ENCODE results near the gene SUSD2. TPM values are rescaled to one million over a fixed set of nuclear protein-coding genes. Genes with fewer than 3 reads are reported as not detected.
"Not testable (repeated sequence)": the region's sequence is repeated elsewhere in the genome, so short reads cannot be mapped to it uniquely, and the experiment has no call there.

The SUSD2 gene
- total RNA-seq: 1.4 TPM

- peak; percentile 28 for ATAC-seq
Observed at GRCh38 chr22:24181088-24181995, at the start of gene SUSD2. TSS of gene SUSD2 (plus strand) at chr22:24181487. CDS start at chr22:24181520, 33 bp downstream.

- ATAC-seq: no peak
Observed at GRCh38 chr22:24133187-24133965, 47.9 kb upstream of the SUSD2 start.

GRCh38 chr22:24134090-24134846 lies 47.0 kb upstream of the SUSD2 start:
- no peak for ATAC-seq

DNA sequence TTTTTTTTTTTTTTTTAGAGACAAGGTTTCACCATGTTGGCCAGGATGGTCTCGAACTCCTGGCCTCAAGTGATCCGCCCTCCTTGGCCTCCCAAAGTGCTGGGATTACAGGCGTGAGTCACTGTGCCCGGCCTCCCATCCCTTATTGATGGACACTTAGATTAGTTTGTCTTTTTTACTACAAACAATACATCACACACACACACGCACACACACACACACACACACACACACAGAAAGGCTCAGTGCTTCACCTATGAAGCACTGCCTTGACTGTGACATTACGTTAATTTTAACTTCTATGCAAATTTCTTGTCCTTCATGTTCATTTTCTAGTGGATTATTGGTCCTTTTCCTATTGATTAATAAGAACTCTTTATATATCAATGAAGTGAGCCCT lies 44.8 kb upstream of the SUSD2 start:
- ATAC-seq: not testable (repeated sequence)

DNA sequence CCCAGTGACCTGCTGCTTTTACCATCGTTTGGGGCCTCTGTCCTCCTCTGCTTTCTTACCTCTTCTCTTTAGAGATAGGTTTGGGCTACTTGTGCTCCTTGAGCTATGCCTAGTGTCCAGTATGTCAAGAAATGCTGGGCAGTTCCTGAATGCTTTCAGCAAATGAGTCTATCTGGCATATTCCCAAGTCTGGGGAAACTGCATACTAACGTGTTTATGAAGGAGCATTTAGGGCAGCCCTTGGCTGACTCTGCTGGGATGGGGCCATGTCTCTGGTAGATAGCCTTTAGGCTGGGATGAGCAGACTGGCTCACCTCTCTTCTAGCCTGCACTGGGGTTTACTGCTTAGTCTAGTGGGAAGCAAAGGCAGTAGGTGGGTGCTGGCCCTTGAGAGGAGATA lies 43.7 kb upstream of the SUSD2 start:
- no peak for ATAC-seq

GRCh38 chr22:24138649-24139420 lies 42.5 kb upstream of the SUSD2 start:
- ATAC-seq: no peak

- ATAC-seq: no peak
Observed at GRCh38 chr22:24140357-24140756, 40.9 kb upstream of the SUSD2 start.

DNA sequence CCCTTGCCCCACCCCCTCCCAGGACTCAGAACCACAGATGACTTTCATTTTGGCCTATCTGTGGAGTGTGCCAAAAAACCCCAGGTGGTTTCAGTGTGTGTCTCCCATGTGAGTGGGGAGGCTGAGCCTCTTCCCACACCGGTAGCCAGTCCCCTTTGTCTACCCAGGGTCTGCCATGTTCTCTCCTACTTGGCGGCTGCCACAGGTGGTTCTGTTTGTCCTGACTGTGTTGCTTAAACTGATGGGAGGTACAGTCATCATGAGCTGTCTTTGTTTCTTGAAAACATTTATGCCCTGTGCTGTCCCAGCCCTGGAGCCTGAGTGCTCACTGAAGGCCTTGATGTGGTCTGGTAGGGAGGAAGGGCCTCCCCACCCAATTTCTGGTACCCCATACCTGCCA lies 39.7 kb upstream of the SUSD2 start:
- ATAC-seq: no peak

- no peak for ATAC-seq
Observed at GRCh38 chr22:24142241-24142640, 39.0 kb upstream of the SUSD2 start.

DNA sequence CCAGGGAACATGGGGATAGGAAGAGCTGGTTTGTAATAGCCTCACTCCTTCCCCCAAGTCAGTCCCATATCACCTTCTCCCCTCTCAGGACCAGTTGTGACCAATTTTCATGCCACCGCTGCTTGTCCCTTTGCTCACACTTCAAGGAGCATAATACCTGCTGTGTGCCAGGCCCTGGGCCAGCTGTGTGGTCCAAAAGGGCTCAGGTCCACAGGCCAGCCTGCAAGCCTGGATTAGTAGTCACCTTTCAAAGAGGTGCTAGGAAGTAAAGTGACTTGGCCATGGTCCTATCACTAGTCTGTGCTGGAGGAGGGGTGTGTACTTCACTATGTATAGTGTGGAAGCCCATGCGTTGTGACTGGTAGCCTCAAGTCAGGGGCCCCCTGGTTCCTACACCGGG lies 38.5 kb upstream of the SUSD2 start:
- ATAC-seq: no peak

- no peak for ATAC-seq
Observed at GRCh38 chr22:24144056-24144777, 37.1 kb upstream of the SUSD2 start.

- no peak for ATAC-seq
Observed at GRCh38 chr22:24144778-24145085, 36.6 kb upstream of the SUSD2 start.

DNA sequence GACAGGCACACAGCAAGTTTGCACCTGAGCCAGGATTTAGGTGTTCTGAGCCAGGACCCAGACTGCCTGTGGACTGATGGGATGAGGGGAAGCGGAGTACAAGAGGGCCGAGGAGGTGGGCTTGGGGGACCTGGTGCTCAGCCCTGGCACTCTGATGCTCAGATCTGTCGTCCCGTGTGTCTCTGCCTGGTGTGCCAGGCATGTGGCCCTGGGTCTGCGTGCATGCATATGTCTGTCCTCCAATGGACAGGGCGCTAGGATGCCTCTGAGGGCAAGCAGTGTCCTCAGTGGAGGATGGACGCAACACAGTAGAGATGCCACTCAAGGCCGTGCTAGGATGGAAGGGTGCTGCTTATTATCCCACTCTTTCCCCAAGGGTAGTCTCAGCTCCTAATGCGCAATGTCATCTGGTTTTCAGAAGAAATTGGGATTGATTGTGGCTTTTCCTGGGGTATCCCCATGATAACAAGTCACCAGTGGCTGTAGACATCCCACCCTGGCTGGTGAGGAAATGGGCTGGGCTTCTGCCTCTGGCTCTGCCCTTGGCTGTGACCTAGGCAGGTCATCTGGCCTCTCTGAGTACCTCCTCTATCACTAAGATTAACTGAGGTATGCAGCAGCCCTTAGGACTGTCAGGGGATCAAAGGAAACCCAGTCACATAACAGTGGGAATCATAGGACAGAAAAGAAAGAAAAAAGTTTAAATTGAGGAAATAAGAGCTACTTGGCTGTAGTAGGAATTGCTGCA lies 35.7 kb upstream of the SUSD2 start:
- ATAC-seq: no peak

DNA sequence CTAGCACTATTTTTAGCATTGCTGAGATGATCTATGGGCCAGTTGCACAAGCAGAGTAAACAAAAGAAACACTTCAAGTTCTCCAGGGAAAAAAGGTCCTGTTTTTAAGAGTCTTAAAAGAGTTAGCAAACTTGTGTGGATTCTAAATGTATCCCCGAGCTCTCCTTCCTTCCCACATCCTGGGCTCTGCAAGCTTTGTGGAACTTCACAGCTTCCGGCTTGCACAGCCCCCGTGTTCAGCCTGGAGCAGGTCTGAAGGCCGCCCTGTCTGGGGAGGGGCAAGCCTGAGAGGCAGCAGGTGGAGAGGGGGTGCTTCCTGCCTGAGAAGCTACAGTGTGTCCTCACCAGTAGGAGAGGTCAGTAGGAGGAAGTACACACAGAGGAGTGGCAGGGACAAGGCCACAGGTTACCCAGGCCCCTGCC lies 35.1 kb upstream of the SUSD2 start:
- peak; percentile 37 for ATAC-seq

GRCh38 chr22:24146791-24147353 lies 34.4 kb upstream of the SUSD2 start:
- no peak for ATAC-seq

DNA sequence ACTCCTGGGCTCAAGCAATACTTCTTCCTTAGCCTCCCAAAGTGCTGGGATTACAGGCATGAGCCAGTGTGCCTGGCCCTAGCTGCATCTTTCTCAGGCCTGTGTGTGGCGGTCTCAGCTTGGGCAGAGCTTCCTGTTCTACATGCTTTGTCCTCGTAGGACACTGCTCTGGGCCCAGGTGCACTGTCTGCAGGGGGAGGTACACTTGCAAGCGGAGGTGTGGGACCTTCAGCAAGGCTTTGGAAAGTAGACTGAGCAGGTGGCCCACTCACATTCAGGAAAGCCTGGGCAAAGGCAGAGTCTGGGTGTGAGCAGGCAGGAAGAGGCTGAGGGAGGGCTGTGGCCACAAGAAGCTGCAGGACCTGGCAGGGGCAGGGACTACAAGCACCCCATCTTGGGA lies 33.6 kb upstream of the SUSD2 start:
- ATAC-seq: no peak

DNA sequence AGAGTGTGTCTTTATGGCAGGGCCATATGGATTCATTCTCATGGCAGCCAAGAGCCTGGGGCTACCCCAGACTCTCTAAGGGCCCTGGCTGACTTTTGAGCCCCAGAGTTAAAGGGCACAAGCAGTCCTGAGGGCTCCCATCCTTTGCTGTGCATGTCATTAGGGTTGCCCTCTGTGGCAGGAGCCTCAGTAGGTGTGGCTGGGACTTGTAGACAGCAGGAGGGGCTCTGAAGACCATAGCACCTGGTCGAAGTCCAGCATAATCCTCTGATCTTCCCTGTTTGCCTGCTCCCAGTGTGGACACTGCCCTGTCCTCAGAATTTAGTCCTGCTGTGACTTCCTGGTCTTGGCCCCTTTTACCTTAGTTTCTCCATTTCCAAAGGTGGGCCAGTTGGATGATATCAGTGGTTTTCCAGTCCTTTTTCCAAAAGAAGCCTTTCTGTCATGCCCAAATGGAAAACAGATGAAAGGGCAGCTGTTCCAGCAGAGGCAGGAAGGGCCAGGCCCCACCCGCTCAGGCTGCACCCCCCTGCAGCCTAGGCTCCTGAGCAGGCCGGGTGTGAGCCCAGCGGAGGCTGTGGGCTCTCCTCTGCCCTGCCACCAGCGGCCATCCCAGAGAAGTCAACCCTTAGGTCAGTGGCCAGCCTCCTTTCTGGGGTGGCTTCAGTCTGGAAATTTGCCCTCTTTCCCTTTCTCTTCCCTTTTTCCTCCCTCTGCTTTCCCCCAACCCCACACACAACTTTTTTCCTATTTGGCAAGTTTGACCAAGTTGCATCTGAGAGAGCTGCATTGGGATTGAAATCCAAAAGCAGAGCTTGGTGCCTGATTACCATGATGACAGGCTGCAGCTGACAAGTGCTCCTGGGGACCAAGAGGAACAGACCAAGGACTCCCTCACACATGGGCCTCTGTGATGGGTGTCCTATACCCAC lies 32.8 kb upstream of the SUSD2 start:
- no peak for ATAC-seq

GRCh38 chr22:24149198-24149590 lies 32.1 kb upstream of the SUSD2 start:
- ATAC-seq: no peak

DNA sequence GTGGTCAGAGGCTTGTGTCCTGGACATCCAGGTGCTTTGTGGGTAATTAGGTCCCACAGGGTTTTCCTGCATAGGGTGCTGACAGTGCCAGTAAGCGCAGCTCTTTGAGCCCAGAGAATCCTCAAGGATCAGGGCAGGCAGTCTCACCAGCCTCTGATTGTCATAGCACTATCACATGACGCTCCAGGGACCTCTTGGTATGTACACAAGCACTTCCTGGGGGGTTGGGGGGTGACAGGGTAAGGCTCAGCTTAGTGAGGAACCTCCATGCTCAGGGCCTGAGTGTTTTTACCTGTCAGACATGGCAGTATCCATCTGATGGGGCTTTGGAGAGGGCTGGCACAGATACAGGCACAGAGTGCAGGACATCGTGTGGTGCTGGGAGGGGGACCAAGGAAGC lies 27.9 kb upstream of the SUSD2 start:
- ATAC-seq: no peak
